Measurements from ENCODE around the gene FXYD1. TPM values are rescaled to one million over a fixed set of nuclear protein-coding genes. Genes with fewer than 3 reads are reported as not detected.
"Not testable (repeated sequence)": the region's sequence is repeated elsewhere in the genome, so short reads cannot be mapped to it uniquely, and the experiment has no call there.

FXYD1 gene
- total and polyA plus RNA-seq, 2 experiments from 2014 or later = 1.5 to 26.8 TPM

GRCh38 chr19:35151273-35152065, 12.8 kb downstream of the FXYD1 start (continued):
- TF ChIP-seq ZNF462 (CRISPR knock-in tag; IDR thresholded peaks at IDR 0.05) (no peak), CREB1 (CRISPR knock-in tag; IDR thresholded peaks at IDR 0.05; ENCODE audit: low read depth) (no peak), EZH2 (IDR thresholded peaks at IDR 0.05; ENCODE audit: low read depth, unreplicated experiment) (no peak)

GRCh38 chr19:35153129-35153522, 14.5 kb downstream of the FXYD1 start:
- Histone ChIP-seq H3K4me2 (peak overlapping the region; percentile 84), H3K27ac (ENCODE audit: low read depth) (peak overlapping the region; percentile 80; the same call in 1 of the 2 replicates), H3K4me3 (peak overlapping the region; percentile 90), H3K4me1 (ENCODE audit: insufficient read depth) (peaks cover 26% of the 10 kb centered on the region), H3F3A (replicated peaks; ENCODE audit: low read depth) (peaks cover 17% of the 10 kb centered on the region; the same call in 1 of the 2 replicates), H3K79me2 (replicated peaks; ENCODE audit: insufficient read depth) (peaks cover 16% of the 10 kb centered on the region)
- not testable (repeated sequence) for ATAC-seq; H3K9me2 ChIP-seq (ENCODE audit: insufficient read depth); H3K27me3 ChIP-seq (ENCODE audit: insufficient read depth); H3K27ac Mint-ChIP-seq; H3K9me3 Mint-ChIP-seq; H3K36me3 ChIP-seq (ENCODE audit: insufficient read depth); H2AFZ ChIP-seq; DNase-seq (ENCODE audit: low spot score); H4K20me1 ChIP-seq (replicated peaks; ENCODE audit: insufficient read depth)
- peaks cover 49% of the 10 kb centered on the region for H3K4me1 Mint-ChIP-seq
- peaks cover 14% of the 10 kb centered on the region for H3K27me3 Mint-ChIP-seq (ENCODE audit: insufficient read depth, low read depth, poor library complexity)
- peaks cover 25% of the 10 kb centered on the region for H3K36me3 Mint-ChIP-seq (ENCODE audit: low read depth)
- peak overlapping the region; percentile 60 for H3K4me3 Mint-ChIP-seq
